Liver (tissue), 3 donors: ENCODE data around the gene COL4A1.

Source experiments
- FOXA1 ChIP-seq: IDR thresholded peaks from 2 replicates; pipeline ENCODE4 v1.6.1; 2016; ENCODE audit warnings: antibody characterized with exemption
- JUND ChIP-seq, 2 donors: IDR thresholded peaks; 2 replicates each; pipeline ENCODE4 v1.6.1; 2016; ENCODE audit warnings: antibody characterized with exemption in 2 of 2
- RAD21 ChIP-seq, 2 donors: IDR thresholded peaks; 2 replicates each; pipeline ENCODE4 v1.6.1; 2016; ENCODE audit warnings: antibody characterized with exemption in 2 of 2, mild to moderate bottlenecking in 2 of 2
- TF ChIP-seq, protein P1 (sequence below): fragments of 150-350 bp; IDR thresholded peaks from 2 replicates; pipeline ENCODE4 v1.5.1; 2017; ENCODE audit warnings: improper control_type of control experiment, low read depth, low read length; ENCODE audit not compliant: missing input control
- donor health status: healthy.
- donor health status: healthy.

DNA sequence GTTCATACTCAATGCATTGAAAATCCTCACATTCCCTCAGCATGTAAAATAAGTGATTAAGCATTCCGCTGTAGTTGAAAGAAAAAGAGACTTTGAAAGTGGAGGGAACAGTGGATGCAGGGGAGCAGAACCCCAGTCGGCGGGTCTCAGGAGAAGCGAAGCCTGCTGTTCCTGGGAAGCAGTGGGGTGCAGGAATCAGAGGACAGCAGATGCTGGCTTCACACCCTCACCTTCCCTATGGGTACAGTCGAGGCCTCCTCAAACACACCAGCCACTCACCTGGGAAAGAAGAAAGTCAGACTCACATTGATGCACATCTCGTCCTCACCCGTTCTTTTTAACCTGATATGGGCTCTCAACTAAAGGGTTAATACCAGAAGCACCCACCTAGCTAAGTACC, 38.3 kb upstream of the COL4A1 start:
- TF ChIP-seq, protein P1, sequence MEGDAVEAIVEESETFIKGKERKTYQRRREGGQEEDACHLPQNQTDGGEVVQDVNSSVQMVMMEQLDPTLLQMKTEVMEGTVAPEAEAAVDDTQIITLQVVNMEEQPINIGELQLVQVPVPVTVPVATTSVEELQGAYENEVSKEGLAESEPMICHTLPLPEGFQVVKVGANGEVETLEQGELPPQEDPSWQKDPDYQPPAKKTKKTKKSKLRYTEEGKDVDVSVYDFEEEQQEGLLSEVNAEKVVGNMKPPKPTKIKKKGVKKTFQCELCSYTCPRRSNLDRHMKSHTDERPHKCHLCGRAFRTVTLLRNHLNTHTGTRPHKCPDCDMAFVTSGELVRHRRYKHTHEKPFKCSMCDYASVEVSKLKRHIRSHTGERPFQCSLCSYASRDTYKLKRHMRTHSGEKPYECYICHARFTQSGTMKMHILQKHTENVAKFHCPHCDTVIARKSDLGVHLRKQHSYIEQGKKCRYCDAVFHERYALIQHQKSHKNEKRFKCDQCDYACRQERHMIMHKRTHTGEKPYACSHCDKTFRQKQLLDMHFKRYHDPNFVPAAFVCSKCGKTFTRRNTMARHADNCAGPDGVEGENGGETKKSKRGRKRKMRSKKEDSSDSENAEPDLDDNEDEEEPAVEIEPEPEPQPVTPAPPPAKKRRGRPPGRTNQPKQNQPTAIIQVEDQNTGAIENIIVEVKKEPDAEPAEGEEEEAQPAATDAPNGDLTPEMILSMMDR: no peak
- no peak for TF ChIP-seq JUND (IDR thresholded peaks at IDR 0.05)
- TF ChIP-seq FOXA1: no peak
- no peak for TF ChIP-seq RAD21 (IDR thresholded peaks at IDR 0.05)
